ENCODE data around the gene RNU2-1. TPM values are rescaled to one million over a fixed set of nuclear protein-coding genes. Genes with fewer than 3 reads are reported as not detected.

RNU2-1 gene
- total RNA-seq, 1 donor from 2014 or later: 7,693 TPM

DNA sequence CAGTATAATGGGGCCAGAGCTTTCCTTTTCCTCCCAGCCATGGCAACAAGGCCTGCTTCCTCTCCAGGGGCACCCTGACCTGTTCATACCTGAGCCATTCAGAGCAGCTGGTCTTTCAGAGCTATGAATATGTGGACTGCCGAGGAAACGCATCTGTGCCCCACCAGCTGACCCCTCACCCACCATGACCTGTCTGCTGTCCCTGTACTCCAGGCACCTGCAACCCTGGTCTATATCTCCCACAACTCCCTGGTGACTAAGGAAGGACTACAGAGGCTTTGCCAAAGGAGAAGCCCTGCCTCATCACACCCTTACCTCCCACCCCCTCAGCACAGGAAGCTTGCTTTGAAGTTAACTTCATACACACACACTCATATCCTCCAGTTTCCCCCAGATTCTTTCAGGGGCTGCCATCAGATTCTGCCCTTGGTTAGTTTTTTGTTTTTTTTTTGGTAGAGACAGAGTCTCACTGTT lies 16.1 kb downstream of the RNU2-1 start:
- Histone ChIP-seq H3K27me3 (no peaks in the 10 kb centered on the region), H3K36me3 (peaks cover 22% of the 10 kb centered on the region), H3K9me3 (no peaks in the 10 kb centered on the region), H3K27ac (no peak overlapping the region), H3K4me3 (no peak overlapping the region), H3K4me1 (no peaks in the 10 kb centered on the region)
- DNase-seq (peak; percentile 25), ATAC-seq (no peak)
- intact Hi-C loops (cut with DNase I): no loop called here
- TF ChIP-seq, protein P1, sequence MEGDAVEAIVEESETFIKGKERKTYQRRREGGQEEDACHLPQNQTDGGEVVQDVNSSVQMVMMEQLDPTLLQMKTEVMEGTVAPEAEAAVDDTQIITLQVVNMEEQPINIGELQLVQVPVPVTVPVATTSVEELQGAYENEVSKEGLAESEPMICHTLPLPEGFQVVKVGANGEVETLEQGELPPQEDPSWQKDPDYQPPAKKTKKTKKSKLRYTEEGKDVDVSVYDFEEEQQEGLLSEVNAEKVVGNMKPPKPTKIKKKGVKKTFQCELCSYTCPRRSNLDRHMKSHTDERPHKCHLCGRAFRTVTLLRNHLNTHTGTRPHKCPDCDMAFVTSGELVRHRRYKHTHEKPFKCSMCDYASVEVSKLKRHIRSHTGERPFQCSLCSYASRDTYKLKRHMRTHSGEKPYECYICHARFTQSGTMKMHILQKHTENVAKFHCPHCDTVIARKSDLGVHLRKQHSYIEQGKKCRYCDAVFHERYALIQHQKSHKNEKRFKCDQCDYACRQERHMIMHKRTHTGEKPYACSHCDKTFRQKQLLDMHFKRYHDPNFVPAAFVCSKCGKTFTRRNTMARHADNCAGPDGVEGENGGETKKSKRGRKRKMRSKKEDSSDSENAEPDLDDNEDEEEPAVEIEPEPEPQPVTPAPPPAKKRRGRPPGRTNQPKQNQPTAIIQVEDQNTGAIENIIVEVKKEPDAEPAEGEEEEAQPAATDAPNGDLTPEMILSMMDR (IDR thresholded peaks at IDR 0.05): no peak

DNA sequence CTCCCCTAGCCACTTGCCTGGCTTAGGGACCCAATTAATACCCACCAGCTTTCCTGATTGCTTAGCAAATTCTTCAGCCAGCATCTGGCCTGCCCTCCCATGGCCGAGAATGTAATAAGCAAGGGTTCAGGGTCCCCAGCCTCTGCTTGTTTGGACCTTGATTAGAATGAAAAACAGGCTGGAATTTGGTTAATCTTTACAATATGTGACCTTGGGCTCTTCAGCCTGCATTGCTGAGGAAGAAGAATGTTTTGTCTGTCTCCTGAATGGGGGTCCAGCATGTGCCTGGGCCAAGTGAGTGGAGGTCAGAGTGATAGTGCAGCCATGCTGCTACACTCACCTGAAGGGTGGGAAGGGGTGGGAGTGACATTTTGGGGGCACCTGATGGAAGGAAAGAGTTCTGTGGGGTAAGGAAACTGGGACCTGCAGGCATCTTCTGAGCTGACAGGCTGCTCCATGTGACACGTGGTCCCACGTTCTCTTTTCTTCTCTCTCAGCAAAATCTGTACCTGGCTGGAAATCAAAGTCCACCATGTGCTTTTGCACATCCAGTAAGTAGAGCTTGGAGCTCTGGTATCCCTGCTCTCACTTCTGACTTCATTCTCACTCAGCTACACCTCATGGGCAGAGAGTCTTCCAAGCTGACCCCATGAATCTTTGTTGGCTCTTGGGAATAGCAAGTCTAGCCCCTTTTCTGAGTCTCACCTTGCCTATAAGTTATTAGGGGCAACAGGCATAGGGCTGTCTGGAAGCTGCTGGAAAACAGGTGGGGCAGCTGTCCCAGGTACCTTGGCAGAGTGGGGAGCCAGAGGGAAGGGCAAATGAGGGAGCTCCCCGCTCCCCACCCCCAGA lies 16.8 kb downstream of the RNU2-1 start:
- Histone ChIP-seq H3K27me3 (no peaks in the 10 kb centered on the region), H3K36me3 (peaks cover 22% of the 10 kb centered on the region), H3K4me3 (no peak overlapping the region), H3K27ac (no peak overlapping the region), H3K9me3 (no peaks in the 10 kb centered on the region), H3K4me1 (peaks cover 5% of the 10 kb centered on the region)
- no peak for ATAC-seq
- peak; percentile 18 for DNase-seq
- TF ChIP-seq, protein P1 (IDR thresholded peaks at IDR 0.05): no peak
- intact Hi-C loops (cut with DNase I): no loop called here

DNA sequence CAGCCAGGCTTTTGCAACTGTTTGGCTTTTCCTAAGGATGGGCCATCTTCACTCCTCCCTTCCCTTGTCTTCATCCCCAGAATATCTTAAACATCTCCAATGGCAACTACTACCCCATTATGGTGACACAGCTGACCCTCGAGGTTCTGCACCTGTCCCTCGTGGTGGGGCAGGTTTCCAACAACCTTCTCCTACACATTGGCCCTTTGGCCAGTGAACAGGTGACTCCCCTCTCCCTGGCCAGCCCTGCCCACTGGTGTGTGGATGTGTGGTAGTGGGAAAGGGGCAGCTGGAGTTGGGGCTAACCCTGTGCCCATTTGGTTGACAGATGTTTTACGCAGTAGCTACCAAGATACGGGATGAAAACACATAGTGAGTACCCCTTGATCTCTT lies 17.4 kb downstream of the RNU2-1 start:
- intact Hi-C loops (cut with DNase I): no loop called here
- H3K27me3 ChIP-seq: no peaks in the 10 kb centered on the region
- no peak for ATAC-seq
- H3K27ac ChIP-seq: no peak overlapping the region
- no peaks in the 10 kb centered on the region for H3K9me3 ChIP-seq
- H3K4me1 ChIP-seq: peaks cover 5% of the 10 kb centered on the region
- peak; percentile 37 for DNase-seq
- H3K4me3 ChIP-seq: no peak overlapping the region
- peaks cover 22% of the 10 kb centered on the region for H3K36me3 ChIP-seq
- TF ChIP-seq, protein P1 (IDR thresholded peaks at IDR 0.05): no peak

DNA sequence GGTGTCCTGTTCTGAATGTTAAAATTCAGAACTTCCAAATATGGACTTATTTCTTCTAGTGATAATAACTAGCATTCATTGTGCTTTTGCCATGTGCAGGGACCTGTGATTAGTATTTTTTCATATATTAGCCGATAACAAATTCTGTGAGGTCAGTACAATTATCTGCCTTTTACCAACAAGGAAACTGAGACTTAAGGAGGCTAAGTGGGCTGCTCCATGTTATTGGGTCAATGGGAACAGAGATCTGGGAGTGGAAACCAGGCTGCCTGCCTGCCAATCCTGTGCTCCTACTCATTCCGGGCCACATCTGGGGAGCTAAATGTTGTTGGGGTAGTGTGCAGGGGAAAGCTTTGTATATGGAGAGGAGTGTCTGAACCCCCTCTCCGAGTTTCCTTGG lies 18.4 kb downstream of the RNU2-1 start:
- Histone ChIP-seq H3K27ac (no peak overlapping the region), H3K9me3 (no peaks in the 10 kb centered on the region), H3K4me1 (peaks cover 11% of the 10 kb centered on the region), H3K4me3 (no peak overlapping the region), H3K27me3 (no peaks in the 10 kb centered on the region), H3K36me3 (peaks cover 25% of the 10 kb centered on the region)
- ATAC-seq (no peak), DNase-seq (no peak)
- intact Hi-C loops (cut with DNase I): no loop called here
- TF ChIP-seq, protein P1 (IDR thresholded peaks at IDR 0.05): no peak

DNA sequence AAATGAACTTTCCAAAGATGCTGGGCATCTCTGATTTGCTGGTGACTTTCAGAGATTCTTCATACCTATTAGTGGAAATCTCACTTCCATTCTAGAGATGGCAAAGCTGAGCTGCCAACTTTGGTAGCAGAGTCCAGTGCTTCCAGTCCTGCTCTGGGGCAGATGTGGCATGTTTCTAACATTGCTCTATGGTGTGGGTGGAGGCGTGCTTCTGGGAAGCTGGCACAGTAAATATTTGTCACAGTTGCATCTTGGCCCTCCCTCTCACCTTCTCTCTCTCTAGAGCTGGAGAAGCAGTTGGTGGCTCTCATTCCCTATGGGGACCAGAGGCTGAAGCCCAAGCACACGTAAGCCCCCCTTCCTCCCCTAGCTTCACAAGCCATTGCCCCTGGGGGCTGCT lies 20.2 kb downstream of the RNU2-1 start:
- H3K36me3 ChIP-seq: peaks cover 42% of the 10 kb centered on the region
- TF ChIP-seq, protein P1 (IDR thresholded peaks at IDR 0.05): no peak
- H3K27me3 ChIP-seq: no peaks in the 10 kb centered on the region
- intact Hi-C loops (cut with DNase I): no loop called here
- DNase-seq (no peak), ATAC-seq (no peak)
- H3K4me3 ChIP-seq: no peak overlapping the region
- no peak overlapping the region for H3K27ac ChIP-seq
- H3K4me1 ChIP-seq: peaks cover 11% of the 10 kb centered on the region
- no peaks in the 10 kb centered on the region for H3K9me3 ChIP-seq
